Fibroblast of peridontal ligament (primary cell): ENCODE data around the gene ARAP1.

Experiments
- DNase-seq: peaks from one replicate; pipeline ENCODE4 v3.0.0-alpha.2; 2010; ENCODE audit errors: extremely low read depth

Gene ARAP1

DNA sequence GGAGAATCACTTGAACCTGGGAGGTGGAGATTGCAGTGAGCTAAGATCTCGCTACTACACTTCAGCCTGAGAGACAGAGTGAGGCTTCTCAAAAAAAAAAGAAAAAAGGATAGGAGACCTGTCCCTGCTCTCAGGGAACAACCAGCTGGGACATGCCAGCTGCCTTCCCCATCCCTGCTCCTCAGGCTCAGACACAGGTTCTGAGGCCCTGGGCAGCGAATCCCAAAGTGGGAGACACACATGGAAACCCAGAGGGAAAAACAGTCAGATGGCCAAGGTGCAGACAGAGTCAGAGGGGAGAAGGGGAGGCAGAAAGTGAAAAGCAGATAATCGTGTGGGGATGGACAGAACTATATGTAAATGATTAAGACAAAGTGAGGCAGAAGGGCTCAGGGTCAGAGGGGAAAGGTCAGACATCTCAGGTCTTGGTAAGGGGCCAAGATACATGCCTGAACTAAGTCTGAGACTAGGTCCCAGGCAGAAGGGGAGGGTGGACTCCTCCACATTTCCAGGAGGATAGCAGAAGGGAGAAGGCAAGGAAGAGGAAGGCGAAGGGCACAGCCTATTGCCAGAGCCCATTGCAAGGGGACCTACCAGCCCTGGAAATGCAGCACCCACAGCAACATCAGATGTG, 27.4 kb upstream of the ARAP1 start:
- DNase-seq: no peak

DNA sequence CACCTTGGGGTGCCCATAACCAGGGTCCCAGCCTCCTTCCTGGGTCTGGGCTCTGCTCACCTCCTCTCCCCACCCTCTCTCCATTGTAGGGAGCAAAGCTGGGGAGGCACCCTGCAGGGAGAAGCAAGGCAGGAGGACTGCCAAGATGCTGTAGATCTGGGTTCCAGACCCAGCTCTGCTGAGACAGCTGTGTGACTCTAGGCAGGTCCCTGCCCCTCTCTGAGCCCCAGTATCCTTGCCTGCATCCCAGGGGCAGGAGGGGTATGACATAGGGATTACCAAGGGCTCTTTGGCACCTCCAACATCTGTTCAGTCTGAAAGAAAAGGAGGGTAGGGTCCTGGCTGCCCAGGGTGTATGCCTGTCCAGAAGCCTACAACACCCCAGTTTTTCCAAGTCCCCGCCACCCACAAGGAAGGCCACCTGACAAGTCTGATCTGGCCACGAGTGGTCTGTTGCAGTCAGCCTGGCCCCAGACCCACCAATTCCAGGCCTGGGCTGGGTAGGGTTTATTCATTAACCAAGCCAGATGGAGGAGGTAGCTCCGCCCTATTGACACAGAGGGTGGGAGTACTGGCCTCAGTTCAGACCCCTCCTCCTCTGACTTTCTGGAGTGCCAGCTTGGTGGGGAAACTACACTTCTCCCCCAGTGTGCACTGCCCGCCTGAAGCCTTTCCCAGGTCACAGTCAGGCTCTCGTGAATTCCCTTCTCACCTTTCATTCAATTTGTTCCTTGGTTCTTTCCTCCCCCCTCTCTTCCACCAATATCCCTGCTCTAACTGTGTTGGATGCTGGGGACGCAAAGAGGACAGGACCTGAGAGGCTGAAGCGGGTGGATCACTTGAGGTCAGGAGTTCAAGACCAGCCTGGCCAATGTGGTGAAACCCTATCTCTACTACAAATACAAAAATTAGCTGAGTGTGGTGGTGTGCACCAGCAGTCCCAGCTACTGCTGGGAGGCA, 26.6 kb upstream of the ARAP1 start:
- DNase-seq: no peak

DNA sequence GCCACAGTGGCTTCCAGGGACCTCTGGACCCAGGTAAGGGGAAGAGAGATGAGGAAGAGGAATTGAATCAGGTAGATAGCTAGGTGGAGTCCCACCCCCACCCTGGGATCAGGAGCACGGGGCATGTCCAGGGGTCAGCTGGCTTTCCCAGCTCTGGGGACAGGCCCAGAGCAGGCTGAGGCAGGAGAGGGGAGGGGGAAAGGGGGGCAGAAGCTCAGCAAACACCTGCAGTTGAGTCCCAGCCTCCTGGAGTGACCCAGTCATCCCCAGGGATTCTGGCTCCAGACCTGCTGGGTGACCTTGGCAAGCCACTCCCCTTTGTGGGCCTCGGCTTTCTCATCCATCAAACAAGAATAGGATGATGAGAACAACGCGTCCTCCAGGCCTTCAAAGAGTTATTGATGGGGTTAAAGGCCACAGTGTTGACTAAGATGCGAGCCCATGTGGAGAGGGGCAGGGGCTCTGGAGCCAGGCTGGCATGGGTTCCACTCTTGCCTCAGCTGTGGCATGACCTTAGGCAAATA, 25.6 kb upstream of the ARAP1 start:
- DNase-seq: no peak

DNA sequence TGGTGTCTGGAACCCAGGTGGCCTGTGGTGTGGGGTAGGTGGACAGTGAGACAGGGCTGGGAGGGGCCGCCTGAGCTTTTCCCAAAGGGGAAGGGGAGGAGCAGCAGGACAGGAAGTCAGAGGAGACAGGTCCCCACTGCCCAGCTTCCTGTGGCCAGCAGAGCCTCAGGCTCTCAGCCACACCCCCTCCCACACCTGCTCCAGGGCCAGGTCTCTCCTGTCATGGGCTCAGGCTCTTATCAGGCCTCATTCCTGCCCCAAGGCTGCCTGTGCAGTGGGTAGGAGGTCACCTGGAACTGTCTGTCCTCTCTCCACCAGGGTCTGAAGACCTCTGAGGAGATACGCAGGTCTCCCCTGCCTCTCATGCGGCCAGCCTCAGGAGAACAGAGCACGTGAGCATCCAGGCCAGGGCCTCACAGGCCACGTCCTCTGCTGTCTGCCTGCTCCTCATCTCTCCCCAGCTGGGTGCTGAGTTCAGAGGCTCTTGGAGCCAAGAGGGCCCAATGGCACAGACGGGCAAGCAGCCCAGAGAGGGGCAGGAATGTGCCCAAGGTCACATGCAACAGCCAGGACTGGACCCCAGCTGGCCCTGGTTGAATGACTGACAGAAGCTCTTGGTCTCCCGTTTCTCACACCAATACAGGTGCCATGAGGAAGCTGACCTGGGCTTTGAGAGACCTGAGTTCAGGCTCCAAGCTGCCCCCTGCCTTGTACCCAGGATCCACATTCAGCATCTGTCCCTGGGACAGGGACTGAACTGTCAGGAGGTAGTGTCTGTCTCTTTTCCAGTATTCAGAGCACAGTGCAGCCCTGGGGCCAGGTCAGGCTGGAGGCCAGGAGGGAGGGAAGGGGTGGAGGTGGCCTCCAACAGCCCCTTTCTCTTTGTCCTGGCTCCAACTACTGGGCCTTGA, 24.9 kb upstream of the ARAP1 start:
- no peak for DNase-seq

DNA sequence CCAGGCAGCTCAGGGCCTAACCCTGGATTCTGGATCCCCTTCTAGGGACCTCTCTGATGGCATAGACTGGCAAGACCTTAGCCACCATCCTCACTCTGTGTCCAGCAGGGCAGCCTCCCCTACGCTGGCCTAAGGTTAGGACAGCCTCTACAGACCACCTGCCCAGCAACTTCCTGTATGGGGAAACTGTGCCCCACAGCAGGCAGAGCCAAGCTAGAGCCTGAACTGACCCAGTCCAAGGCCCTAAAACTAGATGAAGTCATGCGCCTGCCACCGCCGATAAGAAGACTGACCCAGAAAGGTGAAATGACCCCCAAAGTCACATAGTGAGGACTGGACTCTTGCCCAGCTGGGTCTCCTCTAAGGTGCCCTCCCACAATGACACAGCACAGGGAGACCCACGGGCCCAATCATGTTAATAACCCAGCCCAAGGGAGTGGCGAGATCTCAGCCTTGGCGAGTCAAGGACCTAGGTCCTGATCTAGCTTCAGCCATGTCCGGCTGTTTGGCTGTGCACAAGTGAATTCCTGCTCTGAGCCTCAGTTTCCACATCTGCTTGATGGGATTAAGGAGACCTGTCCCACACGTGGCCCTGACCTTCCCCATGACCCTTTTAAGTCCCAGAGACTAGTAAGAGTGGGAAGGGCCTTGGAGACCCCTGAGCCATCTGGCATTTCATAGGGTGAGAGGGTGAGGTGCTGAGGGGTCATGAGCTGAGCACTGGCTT, 24.1 kb upstream of the ARAP1 start:
- no peak for DNase-seq

DNA sequence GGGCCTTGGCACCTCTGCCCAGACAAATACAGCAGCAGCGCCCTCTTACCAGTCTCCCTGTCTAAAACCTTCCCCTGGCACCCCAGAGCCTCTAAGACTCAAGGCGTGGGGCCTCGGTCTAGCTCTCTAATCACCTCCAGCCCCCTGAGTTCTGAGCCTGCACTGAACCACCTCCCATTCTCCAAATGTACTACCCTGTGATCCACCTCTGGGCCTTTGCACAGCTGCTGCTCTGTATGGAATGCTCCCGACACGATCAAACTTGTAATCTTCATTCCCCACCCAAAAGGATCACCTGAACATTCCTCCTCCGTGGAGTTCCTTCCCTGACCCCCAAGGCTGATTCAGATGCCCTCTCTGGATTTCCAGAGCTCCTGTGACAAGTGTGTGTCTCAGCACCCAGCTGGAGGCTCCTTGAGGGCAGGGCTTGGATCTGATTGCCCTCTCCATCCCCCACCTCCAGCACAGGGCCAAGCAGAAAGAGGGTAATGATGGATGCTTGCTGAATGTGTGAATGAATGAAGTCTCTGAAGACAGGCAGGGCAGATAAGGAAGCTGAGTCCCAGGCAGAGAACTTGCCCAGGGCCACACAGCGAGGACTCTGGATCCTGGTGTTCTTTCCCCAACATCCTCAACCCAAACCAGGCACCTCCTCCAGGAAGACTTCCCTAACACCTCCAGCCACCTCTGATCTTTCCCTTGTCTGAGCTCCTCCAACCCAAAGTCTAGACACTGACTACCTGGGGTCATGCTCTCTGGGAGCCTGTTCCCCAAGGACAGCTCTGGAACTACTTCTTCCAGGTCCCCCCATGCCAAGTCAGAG, 23.3 kb upstream of the ARAP1 start:
- DNase-seq: no peak

DNA sequence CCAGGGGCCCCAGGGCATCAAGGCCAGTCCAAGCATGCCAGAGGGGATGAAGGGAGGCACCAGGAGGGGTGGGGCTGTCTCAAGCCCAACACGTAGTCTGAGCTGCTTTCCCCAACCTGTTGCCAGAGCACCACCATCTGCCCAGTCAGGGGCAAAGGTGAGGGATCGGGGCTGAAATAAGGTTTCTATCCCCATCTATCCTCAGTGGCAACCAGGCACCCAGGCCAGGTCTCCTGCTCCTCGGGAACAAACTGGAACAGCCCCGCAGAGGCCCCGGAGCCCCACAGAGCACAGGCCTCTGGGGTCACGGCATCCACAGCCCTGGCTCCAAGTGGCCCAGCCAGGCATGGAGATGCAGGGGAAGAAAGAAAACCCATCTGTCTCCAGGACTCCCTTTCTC, 22.3 kb upstream of the ARAP1 start:
- DNase-seq: no peak

DNA sequence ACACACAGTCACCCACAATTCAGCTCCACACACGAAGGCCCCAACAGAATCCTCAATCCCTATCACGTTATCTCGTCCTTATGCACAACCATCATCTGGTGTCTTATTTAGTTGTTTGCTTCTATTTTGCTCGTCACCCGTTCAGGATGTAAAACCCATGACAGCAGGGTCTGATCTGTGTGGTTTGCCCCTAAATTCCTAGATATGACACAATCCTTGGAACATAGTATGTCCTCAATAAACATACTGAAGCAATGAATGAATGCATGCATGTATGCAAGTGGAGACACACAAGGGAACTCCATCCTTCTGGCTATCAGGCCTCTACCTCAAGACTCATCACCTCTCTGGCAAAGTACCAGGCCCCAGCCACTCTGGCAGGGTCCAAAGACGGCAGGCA, 21.5 kb upstream of the ARAP1 start:
- DNase-seq: peak; percentile 5

DNA sequence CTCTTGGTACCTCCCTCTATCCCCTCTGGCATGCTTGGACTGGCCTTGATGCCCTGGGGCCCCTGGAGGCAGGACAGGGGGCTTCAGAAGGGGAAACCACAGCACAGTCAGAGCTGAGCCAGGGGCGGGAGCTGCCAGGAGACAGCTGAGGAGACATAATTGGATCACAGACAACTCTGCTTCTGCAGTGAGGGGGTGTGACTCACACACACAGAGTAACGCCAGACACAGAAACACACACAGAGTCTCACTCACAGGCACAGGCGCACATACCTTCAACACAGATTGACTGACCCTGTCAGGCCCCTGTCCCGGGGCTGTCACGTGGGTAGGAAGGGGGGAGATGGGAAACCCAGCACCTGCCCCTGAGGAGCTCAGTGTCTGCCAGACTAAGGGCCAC, 21.1 kb upstream of the ARAP1 start:
- peak; percentile 79 for DNase-seq

DNA sequence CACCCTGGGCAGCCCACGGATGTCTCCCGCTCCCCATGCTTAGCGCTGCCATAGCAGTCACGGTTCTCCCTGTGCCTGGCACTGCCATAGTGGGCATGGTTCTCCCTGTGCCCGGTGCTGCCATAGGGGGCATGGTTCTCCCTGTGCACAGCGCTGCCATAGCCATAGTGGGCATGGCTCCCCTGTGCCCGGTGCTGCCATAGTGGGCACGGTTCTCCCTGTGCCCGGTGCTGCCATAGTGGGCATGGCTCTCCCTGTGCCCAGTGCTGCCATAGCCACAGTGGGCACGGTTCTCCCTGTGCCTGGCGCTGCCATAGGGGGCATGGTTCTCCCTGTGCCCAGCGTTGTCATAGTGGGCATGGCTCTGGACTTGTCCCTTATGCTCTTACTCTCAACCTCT, 19.9 kb upstream of the ARAP1 start:
- no peak for DNase-seq

DNA sequence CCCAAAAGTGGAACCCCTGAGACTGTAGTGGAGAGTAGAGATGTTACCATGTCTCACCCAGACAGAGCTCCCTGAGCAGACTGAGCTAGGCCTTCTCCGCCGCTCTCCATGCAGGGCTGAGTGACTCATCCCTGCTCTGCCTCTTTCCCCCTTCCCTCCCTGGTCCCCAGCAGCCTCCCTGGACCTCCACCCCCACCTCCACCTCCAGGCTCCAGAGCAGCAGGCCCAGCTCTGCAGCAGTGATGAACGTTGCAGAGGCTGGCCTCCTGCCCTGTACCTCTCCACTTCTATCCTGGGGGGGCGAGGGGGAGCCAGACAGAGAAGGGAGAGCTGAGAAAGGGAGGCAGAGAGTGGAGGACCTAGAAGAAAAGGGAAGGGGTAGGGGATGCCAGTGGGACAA, 19.3 kb upstream of the ARAP1 start:
- DNase-seq: peak; percentile 33

DNA sequence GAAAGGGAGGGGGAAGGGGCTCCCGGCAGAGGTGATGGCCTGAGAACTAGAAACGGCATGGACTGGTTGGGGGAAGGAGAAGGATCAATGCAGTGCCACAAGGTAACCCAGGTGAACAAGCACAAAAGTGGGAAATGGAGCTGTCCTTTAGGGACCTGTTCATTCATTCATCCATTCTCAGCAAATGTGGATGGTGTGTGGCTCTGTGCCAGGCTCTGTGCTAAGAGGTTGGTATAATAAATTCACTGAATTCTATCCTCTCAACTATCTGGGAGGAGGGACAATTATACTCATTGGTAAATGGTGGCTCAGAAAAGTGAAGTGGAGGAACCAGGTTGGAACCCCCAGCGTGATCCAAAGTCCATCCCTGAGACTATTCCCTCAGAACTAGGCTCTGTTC, 18.6 kb upstream of the ARAP1 start:
- no peak for DNase-seq

DNA sequence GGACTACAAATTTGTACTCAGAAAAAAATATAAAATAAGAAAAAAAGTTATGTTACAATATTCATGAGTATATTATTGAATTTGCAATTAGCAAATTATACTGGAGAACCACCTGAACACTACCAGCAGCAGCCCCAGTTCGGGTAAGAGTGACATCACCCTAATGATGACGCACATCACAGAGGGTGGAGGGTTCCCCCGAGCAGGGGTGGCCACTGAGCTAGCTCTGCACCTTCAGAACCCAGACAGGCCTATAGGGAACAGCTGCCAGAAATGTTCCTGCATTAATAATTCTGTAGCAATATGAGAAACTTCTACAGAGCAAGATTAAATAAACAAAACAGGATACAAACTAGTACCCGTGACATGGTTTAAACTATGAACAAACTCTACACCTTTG, 17.5 kb upstream of the ARAP1 start:
- no peak for DNase-seq

DNA sequence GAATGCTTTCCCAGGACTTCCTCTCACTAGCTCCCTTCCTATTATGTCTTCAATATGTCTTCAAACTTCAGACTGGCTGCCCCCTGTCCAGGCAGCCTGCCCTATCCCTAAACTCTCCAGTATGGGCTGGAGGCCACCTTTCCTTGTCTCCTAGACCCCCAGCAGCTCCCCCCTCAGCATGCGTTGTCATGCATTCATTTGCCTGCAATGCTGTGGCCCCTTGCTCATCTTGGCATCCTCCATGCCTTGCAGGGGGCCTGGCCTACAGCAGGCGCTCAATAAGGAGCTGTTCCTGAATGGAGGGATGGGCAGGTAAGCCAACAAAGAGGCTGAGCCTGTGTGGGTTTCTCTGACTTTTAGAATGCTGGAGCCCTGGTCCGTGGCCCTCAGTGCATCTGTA, 16.4 kb upstream of the ARAP1 start:
- no peak for DNase-seq

DNA sequence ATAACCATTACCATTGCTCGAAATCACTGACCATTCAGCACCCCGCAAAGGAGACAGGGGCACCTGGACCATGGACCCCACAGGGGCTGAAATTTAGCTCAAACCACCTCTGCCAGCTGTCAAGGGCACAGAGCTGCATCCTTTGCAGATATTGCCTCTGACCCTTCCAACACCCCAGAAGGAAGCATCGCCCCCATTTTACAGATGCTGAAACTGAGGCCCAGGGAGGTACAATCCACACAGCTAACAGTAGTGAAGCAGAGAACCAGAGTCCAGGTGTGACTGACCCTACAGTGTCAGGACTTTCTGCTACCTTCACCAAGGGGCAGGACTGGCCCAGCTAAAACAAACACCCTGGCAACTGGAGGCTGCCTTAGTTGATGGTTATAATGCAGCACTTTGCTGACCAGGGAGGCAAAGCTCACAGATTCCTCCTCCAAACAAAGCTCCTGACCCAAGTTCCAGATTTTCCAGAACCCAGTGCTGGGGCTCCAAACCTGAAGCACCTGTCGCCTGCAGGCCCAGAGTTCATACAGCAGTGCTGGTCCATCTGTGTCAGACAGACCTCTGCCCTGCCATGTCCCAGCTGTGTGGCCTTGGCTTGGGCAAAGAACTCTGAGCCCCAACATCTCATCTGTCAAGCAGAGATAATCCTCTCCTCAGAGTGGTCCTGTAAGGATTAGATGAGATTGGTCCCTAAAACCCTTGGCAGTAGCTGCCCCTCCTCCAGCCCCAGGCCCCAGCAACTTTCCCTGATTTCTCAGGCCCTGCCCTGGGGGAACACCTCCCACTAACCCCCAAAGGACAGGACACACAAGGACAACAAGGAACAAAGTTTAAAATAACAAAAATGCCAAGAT, 15.2 kb upstream of the ARAP1 start:
- no peak for DNase-seq

DNA sequence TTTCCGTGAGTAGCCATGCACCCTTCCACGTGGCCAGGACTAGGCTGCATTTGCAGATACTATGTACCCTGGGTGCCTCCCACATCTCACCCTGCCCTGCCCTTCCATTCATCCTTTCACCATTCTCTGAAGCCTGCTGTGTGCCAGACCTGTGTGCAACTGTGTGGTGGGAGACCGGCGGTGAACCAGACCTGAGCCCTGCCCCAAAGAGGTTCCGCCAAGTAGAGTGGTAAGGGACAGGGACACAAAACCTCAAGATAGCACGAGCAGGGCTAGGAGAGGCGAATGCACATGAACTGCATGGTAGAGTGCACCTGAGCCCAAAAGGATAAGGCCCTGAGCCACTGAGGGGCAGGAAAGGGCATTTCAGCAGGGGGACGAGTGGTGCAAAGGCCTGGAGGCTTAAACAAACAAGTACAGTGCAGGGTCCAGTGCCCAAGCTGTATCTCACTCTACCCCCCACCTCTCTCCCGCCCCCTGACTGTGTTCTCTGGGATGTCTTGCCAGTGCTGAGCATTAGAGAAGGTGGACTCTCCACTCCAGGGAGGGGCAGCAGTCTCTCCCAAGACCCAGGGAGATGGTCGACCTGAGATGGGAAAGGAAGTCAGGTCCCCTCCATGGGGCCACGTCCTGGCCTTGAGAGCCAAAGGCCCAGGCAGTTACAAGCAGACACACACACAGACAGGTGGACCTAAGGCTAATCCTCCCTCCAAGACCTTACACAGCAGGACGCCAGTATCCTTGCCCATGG, 14.1 kb upstream of the ARAP1 start:
- DNase-seq: no peak

DNA sequence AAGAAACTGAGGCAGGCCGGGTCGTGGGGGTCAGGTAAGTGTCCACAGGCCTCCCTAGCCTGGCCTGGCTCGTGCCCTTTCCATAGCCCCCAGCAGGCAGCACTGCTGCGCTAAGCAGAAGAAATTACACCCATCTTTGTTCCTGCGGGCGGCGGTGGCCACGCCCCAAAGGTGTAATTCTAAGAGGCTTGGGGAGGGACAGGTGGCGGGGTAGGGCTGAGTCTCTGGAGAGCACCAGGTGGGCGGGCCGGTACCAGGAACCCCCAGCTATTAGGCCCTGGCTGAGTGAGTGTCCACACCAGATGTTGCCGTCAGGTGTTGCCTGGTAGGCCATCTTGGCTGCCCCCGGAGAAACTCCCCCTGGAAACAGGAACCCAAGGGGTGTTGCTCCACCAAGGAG, 12.3 kb upstream of the ARAP1 start:
- DNase-seq: no peak

DNA sequence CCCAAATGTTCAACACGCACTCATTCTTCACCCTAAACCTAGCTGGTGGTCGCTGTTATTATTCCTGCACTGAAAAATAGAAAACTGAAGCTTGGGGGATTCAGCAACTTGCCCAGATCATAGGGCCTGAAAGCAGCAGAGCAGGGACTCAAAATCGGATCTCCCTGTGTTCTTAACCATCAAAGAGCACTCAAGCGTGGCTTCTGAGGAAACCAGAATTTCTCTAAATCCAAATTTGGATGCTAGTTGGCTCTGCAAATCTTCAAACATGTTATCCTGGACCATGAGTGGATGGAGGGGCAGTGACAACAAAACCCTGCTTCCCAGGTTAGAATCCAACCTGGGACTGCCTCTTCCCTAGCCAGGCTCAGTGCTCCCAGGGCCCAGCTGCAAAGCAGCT, 11.6 kb upstream of the ARAP1 start:
- DNase-seq: no peak
